Nasal cavity respiratory epithelium epithelial cell of viscerocranial mucosa (primary cell): Measurements from ENCODE around the gene TEX48. TPM values are rescaled to one million over a fixed set of nuclear protein-coding genes. Genes with fewer than 3 reads are reported as not detected.

Experiments used
- total RNA-seq: library from RNA; depleted of rRNA; stranded (reverse); fragments of >200 nt; gene quantifications from 2 replicates; pipeline ENCODE4 v1.2.3, GENCODE V29; 2014

TEX48 gene, protein sequence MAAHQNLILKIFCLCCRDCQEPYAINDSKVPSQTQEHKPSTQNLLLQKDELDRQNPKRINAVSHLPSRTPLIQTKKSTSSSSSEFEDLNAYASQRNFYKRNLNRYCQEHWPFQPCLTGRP
- not detected in 2 replicates for total RNA-seq

DNA sequence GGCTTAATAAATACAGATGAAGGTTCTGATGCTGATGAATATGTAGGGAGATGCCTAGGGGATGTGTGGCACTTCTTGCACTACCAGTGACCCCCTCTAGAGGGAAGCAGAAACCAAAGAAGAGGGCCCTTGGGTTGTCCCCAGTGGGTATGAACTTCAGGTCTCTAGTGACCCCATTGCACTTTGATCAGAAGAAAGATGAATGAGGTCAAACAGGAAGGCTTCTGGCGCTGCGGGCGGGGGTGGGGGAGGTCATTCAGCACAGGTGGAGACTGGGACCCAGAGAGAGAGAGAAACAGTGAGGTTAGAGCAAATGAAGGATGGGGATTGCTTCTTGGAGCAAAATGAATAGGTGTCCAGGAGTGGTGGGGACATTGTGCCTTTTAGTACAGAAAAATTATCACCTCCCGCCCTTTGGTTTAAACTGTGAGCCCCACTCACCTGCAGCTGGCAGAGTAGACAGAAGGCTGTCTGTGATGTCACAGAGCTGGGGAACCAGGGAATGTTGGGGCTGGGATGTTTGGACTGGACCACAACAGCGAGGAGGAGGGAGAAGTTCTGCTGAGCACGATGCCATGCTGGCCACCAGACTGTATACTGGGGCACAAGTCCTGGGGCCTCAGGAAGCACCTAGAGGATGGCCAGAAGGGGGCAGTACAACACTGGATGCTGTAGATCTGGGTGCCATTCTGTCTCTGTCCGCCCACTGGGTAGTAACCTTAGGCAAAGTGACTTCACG, at the start of gene TEX48:
TEX48 (minus strand) TSS at position 599 of the 739 bp plus-strand sequence. CDS start 10,469 bp downstream, outside the sequence.

DNA sequence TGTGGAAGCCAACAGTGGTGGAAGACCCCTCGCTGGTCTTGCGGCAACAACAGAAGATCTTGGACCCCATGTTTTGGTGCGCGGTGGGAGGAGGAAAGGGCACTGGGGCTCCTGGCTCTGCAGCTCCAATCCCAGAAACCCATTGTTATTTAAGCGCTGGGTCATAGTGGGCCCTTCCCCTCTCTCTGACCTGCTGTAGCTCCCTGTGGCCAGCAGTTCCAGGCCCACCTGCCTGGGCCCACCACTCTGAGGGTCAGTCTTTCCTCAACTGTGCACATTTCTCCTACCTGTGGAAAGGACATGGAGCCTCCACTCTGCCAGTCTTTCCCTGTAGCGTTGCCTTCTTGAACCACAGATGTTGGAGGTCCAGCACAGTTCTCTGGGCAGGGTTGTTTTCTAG, 24.3 kb downstream of the TEX48 start, which contains the start of gene TEX53:
TEX53 (minus strand) TSS at position 101 of the 400 bp plus-strand sequence; CDS start at position 70, 31 bp downstream.

Other genes starting within 250 kb of the TEX48 start
- 1.4 and 4.4 TPM in 2 replicates for gene WHRN, start 176.7 kb downstream of the TEX48 start, total RNA-seq
- 213 and 252 TPM in 2 replicates for gene ATP6V1G1, start 94.4 kb downstream of the TEX48 start, total RNA-seq
- gene TMEM268, start 70.9 kb downstream of the TEX48 start, total RNA-seq: 6.5 and 11.2 TPM in 2 replicates
- not detected in 2 replicates for gene TEX53, start 24.4 kb downstream of the TEX48 start, total RNA-seq
- gene TNFSF15, start 123.8 kb upstream of the TEX48 start, total RNA-seq: 0.34 and 2.8 TPM in 2 replicates
- not detected in 2 replicates for gene TNFSF8, start 248.4 kb upstream of the TEX48 start, total RNA-seq